Activated CD8-positive, alpha-beta memory T cell treated with anti-CD3 and anti-CD28 coated beads, Interleukin-2, amount 10 ng/mL, durations not matched to agents 7 days and 5 days (primary cell): Measurements from ENCODE around the gene DCAF6. TPM values are rescaled to one million over a fixed set of nuclear protein-coding genes. Genes with fewer than 3 reads are reported as not detected.
"Not testable (repeated sequence)": the region's sequence is repeated elsewhere in the genome, so short reads cannot be mapped to it uniquely, and the experiment has no call there.

ENCODE experiments used
- ATAC-seq: fragments of 150-1000 bp; cut with Tn5 transposase; one replicate; pipeline ENCODE4 v1.10.0; 2021; ENCODE audit warnings: moderate library complexity
- CTCF ChIA-PET: fragments of 350-600 bp; sonication (Branson Sonifier 250); formaldehyde crosslinking; loops from one replicate; lab custom pipeline; 2021; ENCODE audit warnings: antibody characterized with exemption; lab: Charles Lee
- DNase-seq: peaks from one replicate; pipeline ENCODE4 v3.0.0-alpha.2; 2020
- H3K27ac Mint-ChIP-seq: one replicate; pipeline ENCODE4 v1.8.0; 2021; ENCODE audit warnings: mild to moderate bottlenecking, mixed read lengths
- H3K27me3 Mint-ChIP-seq: one replicate; pipeline ENCODE4 v1.8.0; 2021; ENCODE audit warnings: mixed read lengths
- H3K36me3 Mint-ChIP-seq: one replicate; pipeline ENCODE4 v1.8.0; 2021; ENCODE audit warnings: mild to moderate bottlenecking, mixed read lengths
- H3K4me1 Mint-ChIP-seq: one replicate; pipeline ENCODE4 v1.8.0; 2021; ENCODE audit warnings: mixed read lengths
- H3K4me3 Mint-ChIP-seq: one replicate; pipeline ENCODE4 v1.8.0; 2021; ENCODE audit warnings: mild to moderate bottlenecking, moderate library complexity, mixed read lengths
- H3K9me3 Mint-ChIP-seq: one replicate; pipeline ENCODE4 v1.8.0; 2022; ENCODE audit warnings: low read depth, mixed read lengths
- total RNA-seq, 2 experiments: library from RNA; stranded (reverse); gene quantifications; one replicate each; pipeline ENCODE4 v1.2.3, GENCODE V29; 2021

DCAF6 gene
- 10 to 100 TPM; 27.5 to 31.1 TPM for total RNA-seq

GRCh38 chr1:167936068-167936929, at the start of gene DCAF6:
Gene DCAF6, plus strand, starts transcription at chr1:167936683. Its CDS starts 229 bp downstream, at chr1:167936912.
- Mint-ChIP-seq H3K36me3 (peaks cover 5% of the 10 kb centered on the region), H3K9me3 (no peaks in the 10 kb centered on the region), H3K4me1 (peaks cover 32% of the 10 kb centered on the region), H3K27me3 (no peaks in the 10 kb centered on the region), H3K4me3 (peak within 1 kb of the TSS; percentile 91), H3K27ac (peak within 1 kb of the TSS; percentile 97)
- CTCF ChIA-PET: interaction anchor here (0.9 to 3.4 kb wide), 8 partner anchors 14 to 244 kb away, joined by 3 to 26 read pairs (median 4); no protein-coding TSS in a partner anchor
- peak; percentile 84 for ATAC-seq
- peak; percentile 98 for DNase-seq

- H3K9me3 Mint-ChIP-seq, H3K27me3 Mint-ChIP-seq, H3K4me3 Mint-ChIP-seq, H3K4me1 Mint-ChIP-seq, H3K27ac Mint-ChIP-seq, CTCF ChIA-PET, DNase-seq, ATAC-seq, H3K36me3 Mint-ChIP-seq: not testable (repeated sequence)
Observed at GRCh38 chr1:167887187-167887586, 49.3 kb upstream of the DCAF6 start.

GRCh38 chr1:167890400-167890799, 46.1 kb upstream of the DCAF6 start:
- H3K9me3 Mint-ChIP-seq: peaks cover 2% of the 10 kb centered on the region
- peaks cover 6% of the 10 kb centered on the region for H3K27me3 Mint-ChIP-seq
- no peaks in the 10 kb centered on the region for H3K4me1 Mint-ChIP-seq
- ATAC-seq (no peak), DNase-seq (no peak)
- no peak overlapping the region for H3K4me3 Mint-ChIP-seq
- CTCF ChIA-PET: no interaction called here
- H3K27ac Mint-ChIP-seq: no peak overlapping the region
- H3K36me3 Mint-ChIP-seq: no peaks in the 10 kb centered on the region

- CTCF ChIA-PET: no interaction called here
- Mint-ChIP-seq H3K27me3 (peaks cover 6% of the 10 kb centered on the region), H3K27ac (no peak overlapping the region), H3K9me3 (no peaks in the 10 kb centered on the region), H3K4me1 (no peaks in the 10 kb centered on the region), H3K4me3 (no peak overlapping the region), H3K36me3 (no peaks in the 10 kb centered on the region)
- ATAC-seq: no peak
- DNase-seq: no peak
Observed at GRCh38 chr1:167893798-167894197, 42.7 kb upstream of the DCAF6 start.

GRCh38 chr1:167898578-167899222, 37.8 kb upstream of the DCAF6 start:
- H3K27me3 Mint-ChIP-seq: no peaks in the 10 kb centered on the region

GRCh38 chr1:167899253-167899681, 37.2 kb upstream of the DCAF6 start:
- Mint-ChIP-seq H3K9me3 (no peaks in the 10 kb centered on the region), H3K4me1 (no peaks in the 10 kb centered on the region), H3K36me3 (no peaks in the 10 kb centered on the region), H3K4me3 (no peak overlapping the region), H3K27ac (no peak overlapping the region), H3K27me3 (no peaks in the 10 kb centered on the region)
- DNase-seq (no peak), ATAC-seq (no peak)
- CTCF ChIA-PET: no interaction called here

More at GRCh38 chr1:167898578-167899222, 37.8 kb upstream of the DCAF6 start:
- H3K4me3 Mint-ChIP-seq: no peak overlapping the region
- no peaks in the 10 kb centered on the region for H3K4me1 Mint-ChIP-seq
- ATAC-seq: no peak
- no peaks in the 10 kb centered on the region for H3K9me3 Mint-ChIP-seq
- no peak for DNase-seq
- H3K27ac Mint-ChIP-seq: no peak overlapping the region
- H3K36me3 Mint-ChIP-seq: no peaks in the 10 kb centered on the region
- CTCF ChIA-PET: no interaction called here

GRCh38 chr1:167900907-167901306, 35.6 kb upstream of the DCAF6 start:
- Mint-ChIP-seq H3K9me3 (no peaks in the 10 kb centered on the region), H3K27me3 (no peaks in the 10 kb centered on the region), H3K36me3 (no peaks in the 10 kb centered on the region), H3K27ac (no peak overlapping the region), H3K4me1 (no peaks in the 10 kb centered on the region), H3K4me3 (no peak overlapping the region)
- ATAC-seq (no peak), DNase-seq (no peak)
- CTCF ChIA-PET: interaction anchor here (1.2 kb wide), 1 partner anchor 9 kb away, joined by 3 read pairs; no protein-coding TSS in a partner anchor

GRCh38 chr1:167904652-167905130, 31.8 kb upstream of the DCAF6 start:
- Mint-ChIP-seq H3K27me3 (peaks cover 3% of the 10 kb centered on the region), H3K4me1 (no peaks in the 10 kb centered on the region), H3K27ac (no peak overlapping the region), H3K4me3 (no peak overlapping the region), H3K9me3 (peaks cover 2% of the 10 kb centered on the region), H3K36me3 (no peaks in the 10 kb centered on the region)
- no peak for ATAC-seq
- CTCF ChIA-PET: no interaction called here
- DNase-seq: no peak

GRCh38 chr1:167905182-167905581, 31.3 kb upstream of the DCAF6 start:
- H3K27me3 Mint-ChIP-seq: peaks cover 5% of the 10 kb centered on the region
- DNase-seq (no peak), ATAC-seq (no peak)
- peaks cover 3% of the 10 kb centered on the region for H3K36me3 Mint-ChIP-seq
- peaks cover 1% of the 10 kb centered on the region for H3K4me1 Mint-ChIP-seq
- H3K27ac Mint-ChIP-seq: no peak overlapping the region
- CTCF ChIA-PET: no interaction called here
- no peak overlapping the region for H3K4me3 Mint-ChIP-seq
- H3K9me3 Mint-ChIP-seq: peaks cover 5% of the 10 kb centered on the region

GRCh38 chr1:167905671-167906070, 30.8 kb upstream of the DCAF6 start:
- H3K27ac Mint-ChIP-seq: no peak overlapping the region
- peaks cover 8% of the 10 kb centered on the region for H3K9me3 Mint-ChIP-seq
- H3K36me3 Mint-ChIP-seq: peaks cover 5% of the 10 kb centered on the region
- CTCF ChIA-PET: no interaction called here
- H3K4me3 Mint-ChIP-seq: no peak overlapping the region
- ATAC-seq: no peak
- peaks cover 8% of the 10 kb centered on the region for H3K27me3 Mint-ChIP-seq
- H3K4me1 Mint-ChIP-seq: peaks cover 1% of the 10 kb centered on the region
- DNase-seq: no peak

GRCh38 chr1:167909691-167910180, 26.7 kb upstream of the DCAF6 start:
- CTCF ChIA-PET: interaction anchor here (1.3 kb wide), 1 partner anchor 9 kb away, joined by 3 read pairs; no protein-coding TSS in a partner anchor
- Mint-ChIP-seq H3K9me3 (peaks cover 8% of the 10 kb centered on the region), H3K4me3 (no peak overlapping the region), H3K27me3 (peaks cover 8% of the 10 kb centered on the region), H3K27ac (no peak overlapping the region), H3K36me3 (peaks cover 5% of the 10 kb centered on the region), H3K4me1 (peaks cover 1% of the 10 kb centered on the region)
- no peak for DNase-seq
- ATAC-seq: no peak

GRCh38 chr1:167910530-167910929, 26.0 kb upstream of the DCAF6 start:
- peaks cover 5% of the 10 kb centered on the region for H3K36me3 Mint-ChIP-seq

GRCh38 chr1:167911413-167911812, 25.1 kb upstream of the DCAF6 start:
- no peak for DNase-seq
- CTCF ChIA-PET: no interaction called here
- Mint-ChIP-seq H3K27ac (no peak overlapping the region), H3K27me3 (peaks cover 8% of the 10 kb centered on the region), H3K9me3 (peaks cover 8% of the 10 kb centered on the region), H3K4me3 (no peak overlapping the region), H3K36me3 (peaks cover 6% of the 10 kb centered on the region), H3K4me1 (peaks cover 1% of the 10 kb centered on the region)
- no peak for ATAC-seq

More at GRCh38 chr1:167910530-167910929, 26.0 kb upstream of the DCAF6 start:
- ATAC-seq: no peak
- no peak for DNase-seq
- H3K4me1 Mint-ChIP-seq: peaks cover 1% of the 10 kb centered on the region
- H3K4me3 Mint-ChIP-seq: no peak overlapping the region
- no peak overlapping the region for H3K27ac Mint-ChIP-seq
- CTCF ChIA-PET: interaction anchor here (1.1 to 1.3 kb wide), 2 partner anchors 10 to 107 kb away, joined by 3 read pairs; no protein-coding TSS in a partner anchor
- H3K9me3 Mint-ChIP-seq: peaks cover 8% of the 10 kb centered on the region
- peaks cover 8% of the 10 kb centered on the region for H3K27me3 Mint-ChIP-seq
